Activated naive CD4-positive, alpha-beta T cell treated with anti-CD3 and anti-CD28 coated beads for 36 hours (primary cell): ENCODE data around the gene ETFBKMT. TPM values are rescaled to one million over a fixed set of nuclear protein-coding genes. Genes with fewer than 3 reads are reported as not detected.

ENCODE experiments used
- CTCF ChIA-PET: fragments of 350-600 bp; sonication (Branson Sonifier 250); formaldehyde crosslinking; loops from one replicate; lab custom pipeline; 2021; ENCODE audit warnings: antibody characterized with exemption; lab: Charles Lee
- DNase-seq: peaks from one replicate; pipeline ENCODE4 v3.0.0-alpha.2; 2020
- H3K27ac Mint-ChIP-seq: one replicate; pipeline ENCODE4 v1.8.0; 2021; ENCODE audit warnings: mild to moderate bottlenecking, mixed read lengths
- H3K27me3 Mint-ChIP-seq: one replicate; pipeline ENCODE4 v1.8.0; 2021; ENCODE audit warnings: low read depth, mixed read lengths
- H3K36me3 Mint-ChIP-seq: one replicate; pipeline ENCODE4 v1.8.0; 2021; ENCODE audit warnings: low read depth, mixed read lengths
- H3K4me1 Mint-ChIP-seq: one replicate; pipeline ENCODE4 v1.8.0; 2021; ENCODE audit warnings: low read depth, mixed read lengths
- H3K4me3 Mint-ChIP-seq: one replicate; pipeline ENCODE4 v1.8.0; 2021; ENCODE audit warnings: mild to moderate bottlenecking, moderate library complexity, mixed read lengths
- H3K9me3 Mint-ChIP-seq: one replicate; pipeline ENCODE4 v1.8.0; 2021; ENCODE audit warnings: mixed read lengths
- intact Hi-C: fragments of 100-400 bp; cut with micrococcal nuclease; formaldehyde crosslinking; loops from one replicate; pipeline ENCODE4 v1.15.1; 2023
- total RNA-seq, 2 experiments: library from RNA; stranded (reverse); gene quantifications; one replicate each; pipeline ENCODE4 v1.2.3, GENCODE V29; 2021

The ETFBKMT gene, protein sequence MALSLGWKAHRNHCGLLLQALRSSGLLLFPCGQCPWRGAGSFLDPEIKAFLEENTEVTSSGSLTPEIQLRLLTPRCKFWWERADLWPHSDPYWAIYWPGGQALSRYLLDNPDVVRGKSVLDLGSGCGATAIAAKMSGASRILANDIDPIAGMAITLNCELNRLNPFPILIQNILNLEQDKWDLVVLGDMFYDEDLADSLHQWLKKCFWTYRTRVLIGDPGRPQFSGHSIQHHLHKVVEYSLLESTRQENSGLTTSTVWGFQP
- total RNA-seq, result 1 to 10 TPM in 1 of 2 experiments, under 1 TPM in 1; 0.91 to 1.2 TPM

DNA sequence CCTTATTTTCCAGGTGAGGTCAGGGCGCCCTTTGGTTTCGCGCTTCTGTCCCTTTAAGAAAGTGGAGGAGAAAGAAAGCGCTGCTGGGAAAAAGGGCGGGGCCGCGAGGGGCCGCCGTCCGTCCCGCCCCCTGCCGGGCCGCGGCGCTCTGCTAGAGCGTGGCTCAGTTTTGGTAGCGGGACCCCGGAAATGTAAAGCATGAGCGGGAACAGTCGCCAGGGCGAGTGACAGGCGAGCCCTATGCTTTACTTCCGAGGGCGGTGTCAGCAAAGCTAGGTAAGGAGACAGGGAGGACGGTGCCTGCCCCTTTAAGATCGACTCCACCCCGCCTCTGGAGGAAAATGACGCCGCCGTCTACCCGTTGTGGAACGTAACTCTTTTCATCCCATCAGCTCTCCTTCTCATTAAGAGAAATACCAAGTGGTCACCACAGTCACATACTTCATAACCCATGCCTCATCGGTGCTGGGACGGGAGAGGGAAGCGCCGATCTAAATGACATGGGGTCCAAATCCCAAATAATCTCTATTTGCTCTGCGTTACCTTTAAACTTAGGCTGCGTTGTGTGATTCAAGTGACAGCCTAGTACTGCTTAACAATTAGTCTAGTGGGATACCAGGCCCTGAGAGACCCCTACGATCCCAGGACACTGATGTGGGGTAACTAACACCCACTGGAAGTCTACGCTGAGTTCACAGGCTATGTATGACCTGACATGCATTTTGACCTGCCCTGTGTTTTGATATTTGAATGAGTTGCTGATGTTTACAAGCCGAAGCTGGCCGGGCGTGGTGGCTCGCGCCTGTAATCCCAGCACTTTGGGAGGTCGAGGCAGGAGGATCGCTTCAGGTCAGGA lies at the start of gene ETFBKMT:
TSS of gene ETFBKMT (plus strand) at position 602 of the 856 bp plus-strand sequence. CDS start 2,266 bp downstream, outside the sequence.
- no peaks in the 10 kb centered on the region for H3K36me3 Mint-ChIP-seq
- no peaks in the 10 kb centered on the region for H3K9me3 Mint-ChIP-seq
- H3K4me3 Mint-ChIP-seq, result peak within 1 kb of the TSS; percentile 94
- CTCF ChIA-PET, result interaction anchor here (0.6 to 1.6 kb wide), 4 partner anchors 143 to 403 kb away, joined by 3 to 7 read pairs (median 3); no protein-coding TSS in a partner anchor
- peak; percentile 96 for DNase-seq
- H3K4me1 Mint-ChIP-seq, result peaks cover 11% of the 10 kb centered on the region
- intact Hi-C loops, result loop anchor here (1.0 to 5.0 kb wide), 15 partner anchors 23 to 1020 kb away; partner anchors contain the start of genes AMN1, DNM1L, FGD4 and RESF1
- H3K27me3 Mint-ChIP-seq, result no peaks in the 10 kb centered on the region
- peak within 1 kb of the TSS; percentile 98 for H3K27ac Mint-ChIP-seq

DNA sequence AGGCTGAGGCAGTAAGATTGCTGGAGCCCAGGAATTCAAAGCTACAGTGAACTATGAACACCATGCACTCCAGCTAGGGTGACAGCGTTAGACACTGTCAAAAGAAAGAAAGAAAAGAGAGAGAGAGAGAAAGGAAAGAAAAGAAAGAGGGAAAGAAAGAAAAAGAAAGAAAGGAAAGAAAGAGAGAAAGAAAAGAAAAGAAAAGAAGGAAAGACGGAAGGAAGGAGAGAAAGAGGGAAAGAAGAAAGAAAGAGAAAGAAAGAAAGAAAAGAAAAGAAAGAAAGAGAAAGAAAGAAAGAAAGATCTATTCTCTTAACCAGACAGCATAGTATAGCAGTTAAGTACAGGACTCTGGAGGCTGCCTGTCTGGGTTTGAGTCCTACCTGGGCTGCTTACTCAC lies 46.7 kb upstream of the ETFBKMT start:
- CTCF ChIA-PET, result interaction anchor here (0.7 kb wide), 1 partner anchor 9 kb away, joined by 3 read pairs; no protein-coding TSS in a partner anchor
- Mint-ChIP-seq H3K4me1 (no peaks in the 10 kb centered on the region), H3K4me3 (no peak overlapping the region), H3K9me3 (peaks cover 6% of the 10 kb centered on the region), H3K36me3 (peaks cover 3% of the 10 kb centered on the region), H3K27me3 (peaks cover 5% of the 10 kb centered on the region), H3K27ac (no peak overlapping the region)
- no peak for DNase-seq
- intact Hi-C loops, result no loop called here

- CTCF ChIA-PET, result no interaction called here
- DNase-seq, result no peak
- H3K9me3 Mint-ChIP-seq, result no peaks in the 10 kb centered on the region
- intact Hi-C loops, result no loop called here
- H3K4me3 Mint-ChIP-seq, result no peak overlapping the region
- H3K27me3 Mint-ChIP-seq, result peaks cover 6% of the 10 kb centered on the region
- no peak overlapping the region for H3K27ac Mint-ChIP-seq
- no peaks in the 10 kb centered on the region for H3K4me1 Mint-ChIP-seq
- no peaks in the 10 kb centered on the region for H3K36me3 Mint-ChIP-seq
Measured at GRCh38 chr12:31618228-31619025, 41.1 kb upstream of the ETFBKMT start.

DNA sequence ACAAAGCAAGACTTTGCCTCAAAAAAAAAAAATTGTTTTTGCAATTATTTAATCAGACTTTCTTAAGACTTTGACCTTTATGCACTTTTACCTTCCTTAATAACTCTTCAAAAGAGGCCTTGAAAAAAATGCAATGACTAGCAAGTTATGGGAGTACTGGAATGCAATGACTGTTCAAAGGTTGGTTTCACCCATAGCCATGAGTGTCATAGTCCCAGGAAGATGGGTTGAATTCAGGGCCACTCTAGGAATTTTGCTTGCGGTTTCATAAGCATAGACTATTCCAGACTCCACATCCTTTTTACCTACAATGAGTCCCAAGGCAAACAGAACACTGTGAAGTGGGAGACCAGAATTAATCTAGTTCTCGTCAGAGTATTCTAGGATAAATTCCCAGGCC lies 39.2 kb upstream of the ETFBKMT start:
- intact Hi-C loops, result no loop called here
- H3K27me3 Mint-ChIP-seq, result peaks cover 6% of the 10 kb centered on the region
- no peak overlapping the region for H3K4me3 Mint-ChIP-seq
- no peak for DNase-seq
- no peak overlapping the region for H3K27ac Mint-ChIP-seq
- H3K4me1 Mint-ChIP-seq, result no peaks in the 10 kb centered on the region
- H3K9me3 Mint-ChIP-seq, result no peaks in the 10 kb centered on the region
- CTCF ChIA-PET, result no interaction called here
- no peaks in the 10 kb centered on the region for H3K36me3 Mint-ChIP-seq

- Mint-ChIP-seq H3K27ac (no peak overlapping the region), H3K4me1 (peaks cover 2% of the 10 kb centered on the region), H3K36me3 (no peaks in the 10 kb centered on the region), H3K4me3 (no peak overlapping the region), H3K27me3 (peaks cover 4% of the 10 kb centered on the region), H3K9me3 (no peaks in the 10 kb centered on the region)
- CTCF ChIA-PET, result interaction anchor here (0.6 kb wide), 1 partner anchor 9 kb away, joined by 3 read pairs; no protein-coding TSS in a partner anchor
- DNase-seq, result no peak
- intact Hi-C loops, result no loop called here
Measured at GRCh38 chr12:31622038-31622437, 37.5 kb upstream of the ETFBKMT start.

- Mint-ChIP-seq H3K9me3 (no peaks in the 10 kb centered on the region), H3K4me3 (no peak overlapping the region), H3K27ac (no peak overlapping the region), H3K27me3 (no peaks in the 10 kb centered on the region), H3K36me3 (no peaks in the 10 kb centered on the region), H3K4me1 (peaks cover 2% of the 10 kb centered on the region)
- peak; percentile 9 for DNase-seq
- intact Hi-C loops, result no loop called here
- CTCF ChIA-PET, result no interaction called here
Measured at GRCh38 chr12:31626270-31626995, 33.1 kb upstream of the ETFBKMT start.

- no peak for DNase-seq
- no peaks in the 10 kb centered on the region for H3K9me3 Mint-ChIP-seq
- no peaks in the 10 kb centered on the region for H3K27me3 Mint-ChIP-seq
- CTCF ChIA-PET, result no interaction called here
- H3K36me3 Mint-ChIP-seq, result no peaks in the 10 kb centered on the region
- peaks cover 2% of the 10 kb centered on the region for H3K4me1 Mint-ChIP-seq
- no peak overlapping the region for H3K4me3 Mint-ChIP-seq
- H3K27ac Mint-ChIP-seq, result no peak overlapping the region
- intact Hi-C loops, result no loop called here
Measured at GRCh38 chr12:31627456-31628054, 31.9 kb upstream of the ETFBKMT start.

- no peak for DNase-seq
- intact Hi-C loops, result no loop called here
- H3K4me3 Mint-ChIP-seq, result no peak overlapping the region
- peaks cover 2% of the 10 kb centered on the region for H3K4me1 Mint-ChIP-seq
- no peaks in the 10 kb centered on the region for H3K36me3 Mint-ChIP-seq
- no peaks in the 10 kb centered on the region for H3K9me3 Mint-ChIP-seq
- H3K27ac Mint-ChIP-seq, result no peak overlapping the region
- CTCF ChIA-PET, result interaction anchor here (0.6 kb wide), 1 partner anchor 295 kb away, joined by 3 read pairs; no protein-coding TSS in a partner anchor
- no peaks in the 10 kb centered on the region for H3K27me3 Mint-ChIP-seq
Measured at GRCh38 chr12:31629756-31630732, 29.4 kb upstream of the ETFBKMT start.

- Mint-ChIP-seq H3K4me3 (no peak overlapping the region), H3K36me3 (no peaks in the 10 kb centered on the region), H3K9me3 (no peaks in the 10 kb centered on the region), H3K27me3 (no peaks in the 10 kb centered on the region), H3K27ac (no peak overlapping the region), H3K4me1 (peaks cover under 1% of the 10 kb centered on the region)
- no peak for DNase-seq
- intact Hi-C loops, result no loop called here
- CTCF ChIA-PET, result no interaction called here
Measured at GRCh38 chr12:31631023-31631724, 28.3 kb upstream of the ETFBKMT start.

- CTCF ChIA-PET, result no interaction called here
- no peaks in the 10 kb centered on the region for H3K9me3 Mint-ChIP-seq
- H3K27ac Mint-ChIP-seq, result no peak overlapping the region
- no peaks in the 10 kb centered on the region for H3K27me3 Mint-ChIP-seq
- DNase-seq, result no peak
- H3K36me3 Mint-ChIP-seq, result no peaks in the 10 kb centered on the region
- H3K4me1 Mint-ChIP-seq, result peaks cover 4% of the 10 kb centered on the region
- intact Hi-C loops, result no loop called here
- H3K4me3 Mint-ChIP-seq, result no peak overlapping the region
Measured at GRCh38 chr12:31631809-31632208, 27.7 kb upstream of the ETFBKMT start.
